Measurements from ENCODE around the gene ZNF205.

ZNF205 gene

DNA sequence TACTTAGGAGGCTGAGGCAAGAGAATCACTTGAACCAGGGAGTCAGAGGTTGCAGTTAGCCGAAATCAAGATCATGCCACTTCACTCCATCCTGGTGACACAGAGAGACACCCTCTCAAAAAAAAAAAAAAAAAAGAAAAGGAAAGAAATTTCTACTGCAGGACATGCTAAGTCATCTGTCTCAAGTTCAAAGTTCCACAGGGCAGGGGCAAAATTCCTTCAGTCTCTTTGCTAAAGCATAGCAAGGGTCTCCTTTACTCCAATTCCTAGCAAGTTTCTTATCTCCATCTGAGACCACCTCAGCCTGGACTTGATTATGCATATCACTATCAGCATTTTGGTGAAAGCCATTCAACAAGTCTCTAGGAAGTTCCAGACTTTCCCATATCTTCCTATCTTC is 27.9 kb upstream of the ZNF205 start:
- Histone ChIP-seq H3K23ac (ENCODE audit: low read depth, low read length, poor library complexity) (no peak overlapping the region), H4K8ac (ENCODE audit: low read depth, low read length) (no peak overlapping the region), H4K91ac (ENCODE audit: low read depth, low read length, poor library complexity) (no peak overlapping the region), H3K9me3 (replicated peaks in 1 of 2; ENCODE audit: control insufficient read depth in 2 of 2, insufficient read depth in 1 of 2, low read depth in 1 of 2, low read length in 2 of 2) (no peaks in the 10 kb centered on the region), H2BK120ac (ENCODE audit: low read depth, low read length) (no peak overlapping the region), H3K14ac (ENCODE audit: low read length) (no peak overlapping the region), H3K4me2 (ENCODE audit: insufficient read depth, low read length, poor library complexity, severe bottlenecking) (no peak overlapping the region), H2BK5ac (ENCODE audit: low read length) (no peak overlapping the region), H3K79me1 (ENCODE audit: low read depth, low read length) (peaks cover 1% of the 10 kb centered on the region), H2AK5ac (ENCODE audit: low read depth, low read length) (no peak overlapping the region), H2BK15ac (ENCODE audit: low read length) (no peak overlapping the region), H3K4me3 (ENCODE audit: low read length in 2 of 2) (no peak overlapping the region), H3K36me3 (replicated peaks in 1 of 2; ENCODE audit: control insufficient read depth in 2 of 2, insufficient read depth in 2 of 2, low read length in 2 of 2) (no peaks in the 10 kb centered on the region), H3K4ac (ENCODE audit: low read length) (no peak overlapping the region), H3K27ac (replicated peaks; ENCODE audit: low read length) (no peak overlapping the region), H3K4me1 (ENCODE audit: control insufficient read depth in 2 of 2, insufficient read depth in 1 of 2, low read depth in 1 of 2, low read length in 2 of 2) (peaks cover 12 to 19% of the 10 kb centered on the region in 2 donors), H2AFZ (ENCODE audit: low read length) (no peak overlapping the region), H3K9ac (ENCODE audit: low read depth, low read length, poor library complexity) (no peak overlapping the region), H3K27me3 (ENCODE audit: control insufficient read depth in 3 of 3, insufficient read depth in 3 of 3, low read depth in 1 of 3, low read length in 3 of 3) (peaks cover 0 to 8% (median 0%) of the 10 kb centered on the region in 3 experiments), H2BK12ac (ENCODE audit: low read length) (no peak overlapping the region), H3K18ac (ENCODE audit: low read length) (no peak overlapping the region)
- DNase-seq (ENCODE audit: low spot score): no peak
- no CpG with 5 or more reads among the region's 1 CpG for WGBS, 2 donors (ENCODE audit: extremely low coverage in 2 of 2, insufficient read length in 2 of 2, insufficient replicate concordance in 1 of 2)

DNA sequence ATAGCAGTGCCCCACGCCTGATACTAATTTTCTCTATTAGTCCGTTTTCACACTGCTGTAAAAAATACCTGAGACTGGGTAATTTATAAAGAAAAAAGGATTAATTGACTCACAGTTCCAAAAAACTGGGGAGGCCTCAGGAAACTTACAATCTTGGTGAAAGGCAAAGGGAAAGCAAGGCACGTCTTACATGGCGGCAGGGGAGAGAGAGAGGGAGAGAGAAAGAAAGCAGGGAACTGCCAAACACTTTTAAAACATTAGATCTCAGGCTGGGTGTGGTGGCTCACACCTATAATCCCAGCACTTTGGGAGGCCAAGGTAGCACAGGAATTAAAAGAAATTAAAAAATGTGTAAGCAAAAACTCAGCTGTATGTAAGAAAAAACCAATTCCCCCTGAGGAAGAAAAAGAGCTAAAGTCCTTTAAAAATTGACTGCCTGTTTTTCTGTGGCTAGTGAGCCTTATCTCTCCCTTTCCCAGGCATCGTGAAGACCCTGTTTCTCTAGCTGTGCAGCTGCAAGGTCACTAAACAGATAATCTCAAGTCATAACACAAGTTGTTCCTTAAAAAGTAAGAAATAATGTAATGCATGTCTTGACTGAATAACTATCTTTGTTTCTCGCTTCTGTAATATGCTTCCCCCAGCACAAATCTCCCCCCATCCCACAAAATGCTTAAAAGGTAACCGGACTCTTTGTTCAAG is 27.3 kb upstream of the ZNF205 start:
- Histone ChIP-seq H3K27ac (replicated peaks; ENCODE audit: low read length) (no peak overlapping the region), H3K9ac (ENCODE audit: low read depth, low read length, poor library complexity) (no peak overlapping the region), H3K23ac (ENCODE audit: low read depth, low read length, poor library complexity) (no peak overlapping the region), H3K4me3 (ENCODE audit: low read length in 2 of 2) (no peak overlapping the region), H2BK120ac (ENCODE audit: low read depth, low read length) (no peak overlapping the region), H2BK5ac (ENCODE audit: low read length) (no peak overlapping the region), H2BK12ac (ENCODE audit: low read length) (no peak overlapping the region), H3K4ac (ENCODE audit: low read length) (no peak overlapping the region), H3K79me1 (ENCODE audit: low read depth, low read length) (peaks cover 1% of the 10 kb centered on the region), H3K27me3 (ENCODE audit: control insufficient read depth in 3 of 3, insufficient read depth in 3 of 3, low read depth in 1 of 3, low read length in 3 of 3) (peaks cover 0 to 8% (median 0%) of the 10 kb centered on the region in 3 experiments), H3K9me3 (replicated peaks in 1 of 2; ENCODE audit: control insufficient read depth in 2 of 2, insufficient read depth in 1 of 2, low read depth in 1 of 2, low read length in 2 of 2) (no peaks in the 10 kb centered on the region), H3K18ac (ENCODE audit: low read length) (no peak overlapping the region), H3K14ac (ENCODE audit: low read length) (no peak overlapping the region), H4K8ac (ENCODE audit: low read depth, low read length) (no peak overlapping the region), H2AFZ (ENCODE audit: low read length) (no peak overlapping the region), H2AK5ac (ENCODE audit: low read depth, low read length) (no peak overlapping the region), H4K91ac (ENCODE audit: low read depth, low read length, poor library complexity) (no peak overlapping the region), H3K4me1 (ENCODE audit: control insufficient read depth in 2 of 2, insufficient read depth in 1 of 2, low read depth in 1 of 2, low read length in 2 of 2) (peaks cover 12 to 19% of the 10 kb centered on the region in 2 donors), H3K4me2 (ENCODE audit: insufficient read depth, low read length, poor library complexity, severe bottlenecking) (no peak overlapping the region), H2BK15ac (ENCODE audit: low read length) (no peak overlapping the region), H3K36me3 (replicated peaks in 1 of 2; ENCODE audit: control insufficient read depth in 2 of 2, insufficient read depth in 2 of 2, low read length in 2 of 2) (no peaks in the 10 kb centered on the region)
- WGBS, 2 donors (ENCODE audit: extremely low coverage in 2 of 2, insufficient read length in 2 of 2, insufficient replicate concordance in 1 of 2): no CpG with 5 or more reads among the region's 7 CpGs
- DNase-seq (ENCODE audit: low spot score): no peak

GRCh38 chr16:3085868-3086595 is 26.4 kb upstream of the ZNF205 start:
- no peak overlapping the region for H2BK120ac ChIP-seq (ENCODE audit: low read depth, low read length)
- no peak overlapping the region for H3K18ac ChIP-seq (ENCODE audit: low read length)
- H4K91ac ChIP-seq (ENCODE audit: low read depth, low read length, poor library complexity): no peak overlapping the region
- peaks cover 12 to 19% of the 10 kb centered on the region in 2 donors for H3K4me1 ChIP-seq (ENCODE audit: control insufficient read depth in 2 of 2, insufficient read depth in 1 of 2, low read depth in 1 of 2, low read length in 2 of 2)
- H3K4me3 ChIP-seq (ENCODE audit: low read length in 2 of 2): no peak overlapping the region
- H2AFZ ChIP-seq (ENCODE audit: low read length): peak overlapping the region; percentile 88
- no peak overlapping the region for H2AK5ac ChIP-seq (ENCODE audit: low read depth, low read length)
- no peak overlapping the region for H3K23ac ChIP-seq (ENCODE audit: low read depth, low read length, poor library complexity)
- no peaks in the 10 kb centered on the region for H3K36me3 ChIP-seq (replicated peaks in 1 of 2; ENCODE audit: control insufficient read depth in 2 of 2, insufficient read depth in 2 of 2, low read length in 2 of 2)
- H3K4me2 ChIP-seq (ENCODE audit: insufficient read depth, low read length, poor library complexity, severe bottlenecking): no peak overlapping the region
- no peak overlapping the region for H3K14ac ChIP-seq (ENCODE audit: low read length)
- peaks cover 0 to 5% (median 0%) of the 10 kb centered on the region in 3 experiments for H3K27me3 ChIP-seq (ENCODE audit: control insufficient read depth in 3 of 3, insufficient read depth in 3 of 3, low read depth in 1 of 3, low read length in 3 of 3)
- no peak overlapping the region for H4K8ac ChIP-seq (ENCODE audit: low read depth, low read length)
- H3K9ac ChIP-seq (ENCODE audit: low read depth, low read length, poor library complexity): no peak overlapping the region
- H2BK5ac ChIP-seq (ENCODE audit: low read length): no peak overlapping the region
- peak overlapping the region; percentile 87 for H2BK15ac ChIP-seq (ENCODE audit: low read length)
- WGBS, 2 donors (ENCODE audit: extremely low coverage in 2 of 2, insufficient read length in 2 of 2, insufficient replicate concordance in 1 of 2): no CpG with 5 or more reads among the region's 17 CpGs
- H3K79me1 ChIP-seq (ENCODE audit: low read depth, low read length): peaks cover 1% of the 10 kb centered on the region
- no peak overlapping the region for H3K27ac ChIP-seq (replicated peaks; ENCODE audit: low read length)
- no peak overlapping the region for H2BK12ac ChIP-seq (ENCODE audit: low read length)
- no peak overlapping the region for H3K4ac ChIP-seq (ENCODE audit: low read length)
- no peaks in the 10 kb centered on the region for H3K9me3 ChIP-seq (replicated peaks in 1 of 2; ENCODE audit: control insufficient read depth in 2 of 2, insufficient read depth in 1 of 2, low read depth in 1 of 2, low read length in 2 of 2)
- no peak for DNase-seq (ENCODE audit: low spot score)

- Histone ChIP-seq H2BK12ac (ENCODE audit: low read length) (no peak overlapping the region), H3K4ac (ENCODE audit: low read length) (no peak overlapping the region), H3K79me1 (ENCODE audit: low read depth, low read length) (peaks cover 1% of the 10 kb centered on the region), H4K8ac (ENCODE audit: low read depth, low read length) (peak overlapping the region; percentile 82), H3K4me1 (ENCODE audit: control insufficient read depth in 2 of 2, insufficient read depth in 1 of 2, low read depth in 1 of 2, low read length in 2 of 2) (peaks cover 12 to 19% of the 10 kb centered on the region in 2 donors), H3K18ac (ENCODE audit: low read length) (peak overlapping the region; percentile 83), H3K27ac (replicated peaks; ENCODE audit: low read length) (no peak overlapping the region), H3K4me3 (ENCODE audit: low read length in 2 of 2) (no peak overlapping the region), H4K91ac (ENCODE audit: low read depth, low read length, poor library complexity) (no peak overlapping the region), H2BK5ac (ENCODE audit: low read length) (peak overlapping the region; percentile 66), H3K14ac (ENCODE audit: low read length) (no peak overlapping the region), H3K27me3 (ENCODE audit: control insufficient read depth in 3 of 3, insufficient read depth in 3 of 3, low read depth in 1 of 3, low read length in 3 of 3) (peaks cover 0 to 3% (median 0%) of the 10 kb centered on the region in 3 experiments), H2AFZ (ENCODE audit: low read length) (peak overlapping the region; percentile 88), H3K23ac (ENCODE audit: low read depth, low read length, poor library complexity) (no peak overlapping the region), H3K9ac (ENCODE audit: low read depth, low read length, poor library complexity) (no peak overlapping the region), H3K4me2 (ENCODE audit: insufficient read depth, low read length, poor library complexity, severe bottlenecking) (no peak overlapping the region), H3K36me3 (replicated peaks in 1 of 2; ENCODE audit: control insufficient read depth in 2 of 2, insufficient read depth in 2 of 2, low read length in 2 of 2) (no peaks in the 10 kb centered on the region), H2BK15ac (ENCODE audit: low read length) (peak overlapping the region; percentile 87), H3K9me3 (replicated peaks in 1 of 2; ENCODE audit: control insufficient read depth in 2 of 2, insufficient read depth in 1 of 2, low read depth in 1 of 2, low read length in 2 of 2) (no peaks in the 10 kb centered on the region), H2BK120ac (ENCODE audit: low read depth, low read length) (no peak overlapping the region), H2AK5ac (ENCODE audit: low read depth, low read length) (peak overlapping the region; percentile 98)
- WGBS, 2 donors (ENCODE audit: extremely low coverage in 2 of 2, insufficient read length in 2 of 2, insufficient replicate concordance in 1 of 2): no CpG with 5 or more reads among the region's 14 CpGs
- no peak for DNase-seq (ENCODE audit: low spot score)
These were observed 25.7 kb upstream of the ZNF205 start for GRCh38 chr16:3086596-3087242.
